C4-2B (cell line): ENCODE results near the gene TRAF1.

ENCODE experiments used
- ZFX ChIP-seq: fragments of 450-650 bp; IDR thresholded peaks from 2 replicates; pipeline ENCODE4 v1.6.1; 2017
- TF ChIP-seq, protein P1 (sequence below): fragments of 450-650 bp; conservative IDR thresholded peaks from 2 replicates; pipeline ENCODE4 v1.5.1; 2017; ENCODE audit warnings: mild to moderate bottlenecking

DNA sequence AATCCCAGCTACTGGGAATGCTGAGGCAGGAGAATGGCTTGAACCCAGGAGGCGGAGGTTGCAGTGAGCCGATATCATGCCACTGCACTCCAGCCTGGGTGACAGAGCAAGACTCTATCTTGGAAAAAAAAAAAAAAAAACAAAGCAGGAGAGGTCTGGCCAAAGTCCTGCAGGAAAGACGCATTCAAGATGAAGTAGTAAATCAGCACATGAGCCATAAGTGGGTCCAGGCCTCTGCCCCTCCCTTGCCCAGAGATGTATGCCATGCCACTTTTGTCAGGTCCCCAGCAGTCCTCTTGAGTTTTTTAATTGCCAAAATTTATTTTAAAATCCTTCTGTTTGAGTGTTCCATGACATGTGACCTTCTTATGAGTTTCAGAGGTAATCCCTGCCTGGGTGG is 41.1 kb downstream of the TRAF1 start:
- TF ChIP-seq, protein P1, sequence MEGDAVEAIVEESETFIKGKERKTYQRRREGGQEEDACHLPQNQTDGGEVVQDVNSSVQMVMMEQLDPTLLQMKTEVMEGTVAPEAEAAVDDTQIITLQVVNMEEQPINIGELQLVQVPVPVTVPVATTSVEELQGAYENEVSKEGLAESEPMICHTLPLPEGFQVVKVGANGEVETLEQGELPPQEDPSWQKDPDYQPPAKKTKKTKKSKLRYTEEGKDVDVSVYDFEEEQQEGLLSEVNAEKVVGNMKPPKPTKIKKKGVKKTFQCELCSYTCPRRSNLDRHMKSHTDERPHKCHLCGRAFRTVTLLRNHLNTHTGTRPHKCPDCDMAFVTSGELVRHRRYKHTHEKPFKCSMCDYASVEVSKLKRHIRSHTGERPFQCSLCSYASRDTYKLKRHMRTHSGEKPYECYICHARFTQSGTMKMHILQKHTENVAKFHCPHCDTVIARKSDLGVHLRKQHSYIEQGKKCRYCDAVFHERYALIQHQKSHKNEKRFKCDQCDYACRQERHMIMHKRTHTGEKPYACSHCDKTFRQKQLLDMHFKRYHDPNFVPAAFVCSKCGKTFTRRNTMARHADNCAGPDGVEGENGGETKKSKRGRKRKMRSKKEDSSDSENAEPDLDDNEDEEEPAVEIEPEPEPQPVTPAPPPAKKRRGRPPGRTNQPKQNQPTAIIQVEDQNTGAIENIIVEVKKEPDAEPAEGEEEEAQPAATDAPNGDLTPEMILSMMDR: no peak
- no peak for TF ChIP-seq ZFX
